LoVo (cell line): ENCODE results near the gene SRBD1.
"Not testable (repeated sequence)": the region's sequence is repeated elsewhere in the genome, so short reads cannot be mapped to it uniquely, and the experiment has no call there.

Experiments used
- DNase-seq: peaks from one replicate; pipeline ENCODE4 v3.0.0-alpha.2; 2016; ENCODE audit warnings: low spot score

The SRBD1 gene

DNA sequence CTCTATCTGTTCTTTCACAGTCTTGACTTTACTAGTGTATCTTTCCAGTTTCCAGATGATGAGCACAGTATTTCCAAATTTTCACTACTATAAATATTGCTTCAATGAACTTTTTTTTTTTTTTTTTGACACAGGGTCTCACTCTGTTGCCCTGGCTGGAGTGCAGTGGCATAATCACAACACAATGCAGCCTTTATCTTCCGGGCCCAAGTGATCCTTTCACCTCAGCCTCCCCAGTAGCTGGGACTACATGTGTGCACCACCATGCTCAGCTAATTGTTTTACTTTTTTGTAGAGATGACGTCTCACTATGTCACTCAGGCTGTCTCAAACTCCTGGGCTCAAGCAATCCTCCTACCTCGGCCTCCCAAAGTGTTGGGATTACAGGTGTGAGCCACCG, 142.8 kb downstream of the SRBD1 start:
- no peak for DNase-seq

DNA sequence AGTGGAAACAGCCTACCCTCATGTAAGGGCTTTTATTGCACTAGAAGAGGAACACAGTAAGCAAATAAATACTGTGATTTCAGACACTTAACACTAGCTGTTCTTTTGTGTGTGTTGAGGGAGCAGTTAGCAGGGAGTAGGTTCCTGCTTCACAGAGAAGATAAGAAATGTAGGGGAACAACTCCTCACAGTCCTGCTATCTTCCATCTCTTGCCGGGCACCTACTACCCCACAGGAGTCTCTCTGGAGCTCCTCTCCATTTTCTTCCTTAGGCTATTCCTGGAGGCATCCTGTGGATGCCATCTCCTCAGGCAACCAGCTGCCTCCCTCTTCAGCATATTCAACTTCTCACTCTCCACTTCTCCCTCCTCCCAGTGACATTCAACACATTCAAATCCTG, 145.0 kb downstream of the SRBD1 start:
- DNase-seq: no peak

DNA sequence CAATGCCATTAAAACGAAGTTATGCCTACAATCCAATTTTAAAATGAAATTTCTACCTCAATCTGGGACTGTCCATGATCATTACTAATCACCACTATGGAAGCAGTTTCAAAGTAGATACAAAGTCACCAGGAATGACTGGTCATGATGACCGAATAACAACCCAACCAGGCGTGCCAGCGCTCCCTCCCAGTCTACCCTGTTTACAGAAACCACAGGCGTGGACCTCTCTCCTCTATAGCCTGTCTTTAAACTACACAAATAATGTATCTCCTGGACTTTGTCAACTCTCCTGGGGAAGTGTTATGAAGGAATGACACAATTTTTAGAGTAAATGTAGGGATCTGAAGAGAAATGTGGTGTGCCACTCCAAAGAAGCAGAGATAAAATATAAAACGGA, 150.2 kb downstream of the SRBD1 start:
- no peak for DNase-seq

DNA sequence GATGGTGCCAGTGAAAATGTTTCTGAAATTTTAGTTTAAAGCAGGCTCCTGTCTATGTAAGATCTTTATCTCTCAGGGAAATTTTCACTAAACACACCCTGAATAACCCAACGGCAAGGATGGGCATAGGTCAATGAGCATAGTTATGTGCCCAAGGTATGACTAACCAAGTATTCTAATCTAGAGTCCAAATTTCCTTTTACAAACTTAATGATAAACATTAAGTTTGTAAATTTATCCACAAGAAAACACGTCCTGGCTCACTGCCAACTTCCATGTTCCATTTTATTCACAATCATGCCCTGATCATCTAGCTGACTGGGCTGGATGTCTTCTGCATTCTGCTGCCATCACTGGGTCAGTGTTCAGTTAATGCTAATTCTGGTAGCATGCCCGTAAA, 151.2 kb downstream of the SRBD1 start:
- peak; percentile 29 for DNase-seq

DNA sequence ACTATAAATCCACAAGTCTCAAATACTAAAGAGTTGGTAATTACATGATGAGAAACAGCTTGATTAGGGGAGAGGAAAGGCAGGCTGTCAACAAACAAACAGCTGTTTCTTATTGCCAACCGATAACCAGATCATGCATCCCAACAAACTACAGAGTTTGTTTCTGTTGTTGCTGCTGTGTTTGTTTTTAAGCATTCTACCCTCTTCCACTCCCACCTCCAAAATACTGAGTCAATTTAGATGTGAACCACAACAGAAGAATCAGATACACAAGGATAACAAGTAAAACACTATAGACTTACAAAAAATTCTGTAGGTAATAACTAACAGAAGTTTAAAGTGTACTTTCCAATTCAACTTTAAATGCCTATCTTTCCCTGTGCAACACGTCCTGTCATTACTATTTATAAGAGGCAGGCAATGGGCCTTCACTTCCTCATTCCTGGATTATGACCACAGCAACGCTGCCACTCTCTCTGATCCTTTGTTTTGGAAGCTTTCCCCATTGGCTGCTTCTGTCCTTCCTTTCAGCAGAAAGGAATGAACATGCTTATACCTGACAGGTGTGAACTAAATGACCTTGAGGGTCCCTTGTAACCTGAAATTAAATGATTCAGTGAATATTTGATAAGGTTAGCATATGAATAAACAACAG, 152.0 kb downstream of the SRBD1 start:
- peak; percentile 74 for DNase-seq

DNA sequence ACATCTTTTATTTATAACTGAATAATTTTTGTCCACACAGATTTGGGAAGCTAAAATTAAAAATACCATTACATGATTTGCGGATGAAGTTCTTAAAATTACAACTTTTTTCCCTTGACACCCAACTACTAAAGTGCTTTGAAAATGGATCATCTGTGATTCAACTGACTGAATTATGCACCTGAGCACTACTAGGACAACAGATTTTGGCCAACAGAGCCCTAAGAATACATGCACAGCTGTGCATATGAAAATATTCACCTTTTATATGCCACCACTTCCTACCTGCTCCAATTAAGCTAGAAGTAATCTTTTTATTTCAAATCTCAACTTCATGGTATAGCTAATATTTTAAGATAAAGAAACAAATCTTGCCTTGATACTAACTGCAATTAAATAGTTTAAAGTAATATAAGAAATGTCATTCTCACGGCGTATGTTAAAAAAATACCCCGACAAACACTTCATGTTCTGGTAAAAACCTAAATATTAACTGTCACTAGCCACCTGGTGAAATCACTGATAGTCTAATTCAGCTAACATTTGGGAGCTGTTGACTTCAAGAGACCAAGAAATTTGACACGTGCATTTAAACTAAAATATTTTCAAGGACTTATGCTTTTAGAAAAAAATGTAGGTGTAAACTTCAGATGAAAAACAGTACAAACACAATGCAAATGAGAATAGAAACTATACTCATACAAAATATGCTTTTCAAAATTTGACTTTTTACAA, 153.7 kb downstream of the SRBD1 start:
- DNase-seq: no peak

DNA sequence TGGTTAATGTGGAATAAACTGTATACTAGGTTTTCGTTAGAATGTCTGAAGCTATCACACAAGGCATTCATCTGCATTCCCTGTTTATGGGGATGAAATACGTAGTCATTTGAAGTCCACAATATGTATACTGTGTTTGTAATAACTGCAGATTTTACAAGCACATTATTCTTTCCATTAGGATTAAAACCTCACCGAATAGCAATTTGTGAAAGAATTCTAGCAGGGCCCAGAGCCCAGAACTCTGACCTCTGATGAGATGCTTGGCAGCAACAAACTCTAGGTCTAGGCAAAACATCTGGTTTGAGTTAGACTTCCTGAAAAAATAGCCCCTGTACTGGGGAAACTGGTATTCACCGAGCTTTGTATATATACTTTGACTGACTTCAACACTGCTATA, 158.2 kb downstream of the SRBD1 start:
- DNase-seq: no peak

DNA sequence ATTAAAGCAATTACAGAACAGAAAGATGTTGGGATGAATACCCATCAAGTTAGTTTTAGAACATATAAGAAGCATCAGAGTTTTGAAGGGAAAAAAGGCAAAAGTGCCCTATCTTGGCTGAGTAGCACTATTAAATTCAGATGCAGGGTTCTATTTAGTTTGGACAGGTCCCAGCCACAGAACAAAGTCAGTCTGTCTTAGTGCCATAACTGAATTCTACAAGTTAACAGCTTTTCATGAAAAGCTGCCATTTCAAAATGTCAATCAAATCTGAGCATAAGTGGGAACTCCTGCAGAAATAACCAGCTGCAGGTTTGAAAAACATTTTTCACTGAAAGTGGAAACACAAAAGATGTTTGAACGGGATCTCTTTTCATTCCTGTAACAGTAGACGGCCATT, 160.4 kb downstream of the SRBD1 start:
- no peak for DNase-seq

DNA sequence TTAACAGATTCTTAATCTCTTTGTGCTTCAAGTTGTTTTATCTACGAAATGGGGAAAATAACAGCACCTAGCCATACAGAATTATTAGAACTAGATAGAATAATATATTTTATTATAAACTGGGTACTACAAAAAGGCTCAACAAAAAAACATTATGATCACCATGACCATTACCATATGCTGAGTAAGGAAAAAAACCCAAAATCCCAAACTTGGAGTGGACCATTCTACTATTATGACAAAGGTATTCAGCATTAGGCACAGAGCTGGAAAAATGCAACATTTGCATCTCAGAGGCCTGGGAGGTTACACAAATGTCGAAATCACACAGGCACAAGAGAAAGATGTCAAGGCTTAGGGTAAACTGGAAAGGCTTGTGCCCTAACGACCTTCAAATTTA, 162.8 kb downstream of the SRBD1 start:
- DNase-seq: no peak

DNA sequence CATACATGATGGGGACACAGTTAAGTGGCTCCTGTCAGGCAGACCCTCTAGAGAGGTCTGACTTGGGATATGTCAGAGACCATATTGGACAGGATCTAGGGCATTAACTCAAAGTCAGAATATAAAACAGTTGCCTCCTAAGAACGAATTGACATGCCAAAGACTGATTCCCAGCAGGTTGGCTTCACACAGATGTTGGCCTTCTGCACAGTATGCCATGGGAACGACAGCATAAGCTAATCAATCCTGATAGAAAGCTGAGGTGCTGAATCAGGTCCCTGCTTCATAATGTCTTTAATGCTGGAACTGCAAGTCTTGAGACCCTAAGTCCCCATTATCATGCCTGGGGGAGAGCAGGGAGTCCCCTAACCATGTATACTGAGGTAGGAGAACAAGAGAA, 165.1 kb downstream of the SRBD1 start:
- no peak for DNase-seq

DNA sequence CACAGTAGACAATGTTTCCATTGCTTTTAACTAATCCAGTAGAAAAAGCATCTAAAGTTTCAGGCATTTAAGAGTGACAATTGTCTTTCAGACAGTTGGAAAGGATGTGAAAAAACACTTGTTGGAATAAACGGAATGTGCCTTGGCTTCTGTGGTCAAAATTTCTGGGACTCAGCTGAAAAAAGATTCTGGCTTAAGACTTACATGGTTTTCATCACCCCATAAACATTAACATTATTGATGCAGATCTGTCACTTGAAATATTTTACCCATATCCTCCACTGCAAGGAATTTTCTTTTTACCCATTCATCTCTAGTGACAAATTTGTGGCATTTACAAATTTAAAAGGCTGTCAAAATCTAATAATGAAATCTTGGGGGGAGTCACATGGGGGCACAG, 166.0 kb downstream of the SRBD1 start:
- DNase-seq: no peak

DNA sequence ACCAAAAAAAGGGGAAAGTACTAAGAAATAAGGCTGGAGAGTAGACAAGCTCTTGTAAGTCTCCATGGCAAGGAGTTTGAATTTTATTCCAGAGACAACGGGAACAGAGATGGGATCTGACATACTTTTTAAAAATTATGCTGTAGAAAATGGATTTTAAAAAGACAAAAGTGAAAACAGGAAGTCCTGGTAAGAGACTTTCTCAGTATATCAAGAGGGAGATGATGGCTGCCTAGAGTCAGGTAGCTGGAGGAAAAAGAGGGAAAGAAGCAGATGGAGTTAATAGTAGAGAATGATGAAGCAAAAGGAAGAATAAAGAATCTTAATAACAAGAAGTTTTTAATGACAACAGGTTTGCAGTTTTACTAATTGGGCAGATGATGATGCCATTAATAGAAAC, 168.1 kb downstream of the SRBD1 start:
- DNase-seq: no peak

DNA sequence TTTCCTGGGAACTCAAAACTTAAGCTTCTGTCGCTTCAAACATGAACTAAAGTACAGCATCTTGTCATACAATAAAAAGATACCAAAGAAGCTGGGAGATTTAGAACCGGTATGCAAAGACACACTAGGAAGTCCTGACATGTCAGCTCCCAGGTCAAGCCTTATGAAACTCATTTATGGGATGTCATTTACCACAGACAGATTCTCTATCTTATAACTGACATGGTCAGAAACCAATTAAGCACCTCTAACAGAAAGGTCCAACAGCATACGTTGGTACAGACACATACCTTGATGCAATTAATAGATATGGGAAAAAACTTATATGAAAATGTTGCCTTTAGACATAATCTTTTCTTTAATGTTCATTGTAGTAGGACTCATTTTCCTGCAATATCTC, 169.0 kb downstream of the SRBD1 start:
- no peak for DNase-seq

DNA sequence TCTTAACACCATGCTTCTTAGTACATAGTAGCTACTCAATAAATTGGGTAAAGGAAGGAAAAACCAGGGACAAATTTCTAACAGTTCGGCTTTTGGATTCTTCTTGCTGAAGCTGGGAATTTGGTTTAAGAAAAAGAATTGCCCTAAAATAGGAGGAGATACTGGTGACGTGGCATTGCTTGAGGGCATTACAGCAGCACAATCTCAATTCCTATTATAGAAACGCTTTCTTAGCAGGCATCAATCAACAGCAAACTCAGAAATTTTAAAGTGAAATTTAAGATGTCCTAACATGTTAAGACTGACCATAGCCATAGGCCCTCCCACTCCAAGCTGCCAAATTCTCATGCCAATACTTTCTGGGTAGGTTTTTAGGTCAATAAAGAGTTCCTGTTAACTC, 169.5 kb downstream of the SRBD1 start:
- DNase-seq: no peak

DNA sequence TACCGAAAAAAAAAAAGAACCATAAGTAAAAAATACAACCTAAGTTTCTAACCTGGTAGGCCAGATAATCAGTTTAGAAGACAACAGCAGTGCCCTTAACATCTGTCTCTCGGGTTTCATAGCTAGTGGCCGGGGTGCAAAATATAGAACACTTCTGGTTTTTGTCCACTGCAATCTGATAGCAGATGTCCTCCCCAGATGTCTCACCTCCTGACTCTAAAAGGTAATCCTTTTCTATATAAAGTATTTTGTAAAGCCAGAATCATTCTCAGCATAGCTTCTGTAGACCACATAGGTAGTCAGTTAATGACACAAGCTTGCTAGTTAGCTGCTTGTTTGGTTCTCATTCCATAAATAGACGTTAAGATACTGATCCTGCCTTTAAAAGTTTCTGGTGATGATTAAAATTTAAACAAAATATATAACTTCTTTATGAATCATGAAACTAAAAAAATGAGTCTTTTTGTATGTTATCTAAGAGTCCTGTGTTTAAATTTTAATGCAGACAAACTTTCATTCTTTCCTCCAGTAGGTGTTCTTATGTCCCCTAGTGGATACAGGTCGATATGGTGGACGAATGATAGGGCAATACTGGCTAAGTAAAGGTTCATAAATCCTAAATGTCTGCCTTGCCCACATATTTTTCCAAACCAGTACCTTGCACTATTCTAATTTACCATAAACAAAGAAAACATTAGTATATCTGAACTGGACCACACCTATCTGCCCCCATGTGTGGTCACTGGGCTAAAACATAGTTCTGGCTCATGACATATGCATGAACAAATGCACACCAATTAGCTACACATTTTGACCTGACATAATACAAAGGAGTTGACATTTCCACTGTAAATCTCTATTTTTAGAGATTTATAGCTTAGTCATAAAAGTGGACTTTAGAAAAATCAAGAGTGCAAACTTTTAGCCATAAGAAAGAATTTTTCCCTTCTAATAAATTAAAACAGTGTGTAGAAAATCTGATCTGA, 171.0 kb downstream of the SRBD1 start:
- no peak for DNase-seq

DNA sequence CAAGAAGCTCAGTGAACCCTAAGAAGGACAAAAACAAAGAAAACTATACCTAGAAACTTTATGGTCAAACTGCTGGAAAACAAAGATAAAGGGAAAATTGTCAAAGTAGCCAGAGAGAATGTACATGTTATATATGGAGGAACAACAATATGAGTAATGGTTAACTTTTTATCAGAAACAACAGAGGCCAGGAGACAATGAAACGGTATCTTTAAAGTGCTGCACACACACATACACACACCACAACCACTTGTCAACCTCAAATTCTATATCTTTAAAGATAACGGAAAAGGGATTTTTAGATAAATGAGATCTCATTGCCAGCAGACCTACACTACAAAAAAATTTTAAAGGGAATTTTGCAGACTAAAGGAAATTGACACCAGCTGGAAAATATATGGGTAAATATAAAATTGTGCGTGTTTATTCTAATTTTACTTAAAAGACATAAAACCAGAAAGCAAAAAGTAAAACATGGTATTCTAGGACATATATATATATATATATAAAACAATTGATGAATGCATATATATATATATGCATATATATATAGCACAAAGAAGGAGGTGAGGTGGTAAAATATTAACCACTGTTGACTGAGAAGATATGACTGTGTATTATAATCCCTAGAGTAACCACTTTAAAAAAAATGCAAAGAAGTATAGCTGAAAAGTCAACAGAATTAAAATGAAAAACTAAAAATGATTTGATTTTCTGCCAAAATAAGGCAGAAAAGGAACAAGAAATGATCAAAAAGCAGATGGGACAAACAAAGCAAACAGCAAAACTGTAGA, 172.0 kb downstream of the SRBD1 start:
- no peak for DNase-seq

DNA sequence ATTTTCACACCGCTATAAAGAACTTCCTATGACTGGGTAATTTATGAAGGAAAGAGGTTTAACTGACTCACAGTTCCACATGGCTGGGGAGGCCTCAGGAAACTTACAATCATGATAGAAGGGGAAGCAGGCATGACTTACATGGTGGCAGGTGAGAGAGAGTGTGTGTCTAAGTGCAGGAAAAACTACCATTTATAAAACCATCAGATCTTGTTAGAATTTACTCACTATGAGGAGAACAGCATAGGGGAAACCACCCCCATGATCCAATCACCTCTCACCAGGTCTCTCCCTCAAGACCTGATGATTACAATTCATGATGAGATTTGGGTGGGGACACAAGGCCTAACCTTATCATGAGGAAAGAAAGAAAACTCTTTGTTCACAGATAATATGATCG, 174.6 kb downstream of the SRBD1 start:
- DNase-seq: no peak

DNA sequence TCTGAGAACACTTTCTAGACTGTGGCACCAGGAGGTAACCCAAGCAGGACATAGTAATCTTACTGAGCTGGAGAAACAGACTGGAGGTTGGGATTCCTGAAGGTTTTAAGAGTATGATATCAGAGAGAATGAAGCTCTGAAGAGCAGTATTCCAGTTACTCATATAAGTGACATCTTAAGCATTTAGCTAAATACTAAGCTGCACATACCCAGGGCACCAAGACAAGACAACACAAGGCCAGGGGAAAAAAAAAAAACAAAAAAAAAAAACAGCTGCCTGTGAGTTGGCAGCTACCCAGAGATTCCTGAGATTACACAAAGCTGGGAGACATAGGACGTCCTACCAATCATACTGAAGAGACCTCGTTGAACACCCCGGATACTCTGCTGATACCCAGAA, 175.8 kb downstream of the SRBD1 start:
- no peak for DNase-seq

DNA sequence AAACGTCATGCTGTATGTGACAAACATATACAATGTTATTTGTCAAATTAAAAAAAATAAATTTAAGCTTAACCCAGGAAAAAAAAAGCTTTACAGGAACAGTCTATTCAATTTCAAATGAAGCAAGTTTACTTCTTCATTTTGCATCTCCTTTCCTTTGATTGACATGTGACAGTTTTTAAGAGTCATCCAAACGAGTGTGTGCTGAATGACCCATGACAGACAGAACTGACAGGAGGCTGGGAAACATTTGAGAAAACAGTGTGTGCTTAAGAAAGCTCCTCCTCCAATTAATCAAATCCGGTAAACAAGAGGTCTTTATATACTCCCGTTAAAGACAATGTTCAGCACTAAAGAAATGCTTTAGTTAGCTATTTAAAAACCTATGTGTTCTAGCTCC, 177.7 kb downstream of the SRBD1 start:
- no peak for DNase-seq

DNA sequence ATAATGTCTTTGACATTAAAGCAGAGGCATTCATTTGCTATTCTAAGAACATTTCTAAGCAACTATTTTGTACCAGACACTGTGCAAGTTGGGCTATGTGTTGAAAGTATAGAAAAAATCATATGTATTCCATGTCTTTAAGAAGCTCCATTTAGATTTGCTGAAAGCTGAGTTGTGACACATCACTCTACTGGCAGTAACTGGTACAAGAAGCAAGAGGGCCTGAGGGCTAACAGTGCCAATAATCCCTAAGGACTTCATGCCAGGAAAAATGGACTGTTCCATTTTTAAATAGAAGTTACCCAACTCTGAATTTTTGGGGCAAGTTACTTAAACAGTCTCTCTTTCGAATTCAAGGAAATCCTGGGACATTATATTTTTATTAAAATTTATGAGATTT, 178.7 kb downstream of the SRBD1 start:
- no peak for DNase-seq

DNA sequence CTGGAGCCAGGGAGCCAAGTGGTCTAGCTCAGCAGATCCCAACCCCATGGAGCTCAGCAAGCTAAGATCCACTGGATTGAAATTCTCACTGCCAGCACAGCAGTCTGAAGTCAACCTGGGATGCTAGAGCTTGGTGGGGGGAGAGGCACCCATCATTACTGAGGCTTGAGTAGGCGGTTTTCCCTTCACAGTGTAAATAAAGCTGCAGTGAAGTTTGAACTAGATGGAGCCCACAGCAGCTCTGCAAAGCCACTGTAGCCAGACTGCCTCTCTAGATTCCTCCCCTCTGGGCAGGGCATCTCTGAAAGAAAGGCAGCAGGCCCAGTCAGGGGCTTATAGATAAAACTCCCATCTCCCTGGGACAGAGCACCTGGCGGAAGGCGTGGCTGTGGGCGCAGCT, 185.0 kb downstream of the SRBD1 start:
- DNase-seq: not testable (repeated sequence)

DNA sequence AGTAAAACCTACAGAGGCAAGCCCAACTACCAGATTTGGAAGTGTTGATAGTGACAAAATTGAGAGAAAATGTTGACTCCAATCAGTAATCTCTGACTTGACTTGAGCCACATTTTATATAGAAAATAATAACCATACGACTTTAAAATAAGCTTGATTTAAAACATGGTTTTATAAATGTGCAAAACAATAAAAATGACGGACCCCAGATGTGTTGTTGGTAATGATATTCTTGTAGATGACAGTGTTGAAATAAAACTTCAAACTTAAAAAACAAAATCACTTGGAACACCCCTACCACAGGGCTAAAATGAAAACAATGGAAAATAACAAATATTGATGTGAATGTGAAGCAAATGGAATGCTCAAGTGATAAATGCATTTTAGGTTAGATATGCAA, 188.1 kb downstream of the SRBD1 start:
- DNase-seq: no peak
